Stimulated activated CD4-positive, alpha-beta T cell treated with anti-CD3 and anti-CD28 coated beads, Interleukin-4, amount 100 ng/mL, for 4 hours (primary cell): ENCODE data around the gene SEC23A.
"Not testable (repeated sequence)": the region's sequence is repeated elsewhere in the genome, so short reads cannot be mapped to it uniquely, and the experiment has no call there.

Experiments
- DNase-seq, 2 experiments: peaks; one replicate each; pipeline ENCODE4 v3.0.0-alpha.2; 2020

The SEC23A gene

GRCh38 chr14:39102969-39103957, at the start of gene SEC23A:
SEC23A (minus strand) TSS chr14:39103235; CDS start chr14:39096118, 7,117 bp downstream.
- DNase-seq: peak; percentile 74 to 81

- no peak for DNase-seq
Observed at GRCh38 chr14:39145266-39145966, 42.4 kb upstream of the SEC23A start.

GRCh38 chr14:39143226-39143625, 40.2 kb upstream of the SEC23A start:
- DNase-seq: not testable (repeated sequence)

GRCh38 chr14:39141623-39142022, 38.6 kb upstream of the SEC23A start:
- DNase-seq: not testable (repeated sequence)

GRCh38 chr14:39140170-39140569, 37.1 kb upstream of the SEC23A start:
- DNase-seq: no peak

- DNase-seq: no peak
Observed at GRCh38 chr14:39138440-39138839, 35.4 kb upstream of the SEC23A start.

- not testable (repeated sequence) for DNase-seq
Observed at GRCh38 chr14:39137835-39138234, 34.8 kb upstream of the SEC23A start.

GRCh38 chr14:39122330-39123138, 19.5 kb upstream of the SEC23A start:
- DNase-seq: no peak

- DNase-seq: peak; percentile 89 to 94
Observed at GRCh38 chr14:39114073-39114838, 11.2 kb upstream of the SEC23A start, which contains the start of gene GEMIN2. GEMIN2 (plus strand) TSS chr14:39114323; CDS start chr14:39114339, 16 bp downstream.

GRCh38 chr14:39113685-39114072, 10.6 kb upstream of the SEC23A start:
- DNase-seq: no peak

- no peak for DNase-seq
Observed at GRCh38 chr14:39109893-39110715, 7.1 kb upstream of the SEC23A start.

- no peak for DNase-seq
Observed at GRCh38 chr14:39108791-39109190, 5.8 kb upstream of the SEC23A start.

GRCh38 chr14:39107591-39107996, 4.6 kb upstream of the SEC23A start:
- no peak for DNase-seq

- not testable (repeated sequence) for DNase-seq
Observed at GRCh38 chr14:39104078-39104801, 1.2 kb upstream of the SEC23A start.

GRCh38 chr14:39102265-39102968, 618 bp downstream of the SEC23A start:
- no peak for DNase-seq

GRCh38 chr14:39099748-39100147, 3.3 kb downstream of the SEC23A start:
- DNase-seq: no peak

GRCh38 chr14:39099215-39099614, 3.8 kb downstream of the SEC23A start:
- DNase-seq: not testable (repeated sequence)

- peak in 1 of 2 experiments; percentile 26 for DNase-seq
Observed at GRCh38 chr14:39097159-39097558, 5.9 kb downstream of the SEC23A start.

GRCh38 chr14:39094515-39094914, 8.5 kb downstream of the SEC23A start:
- DNase-seq: no peak

GRCh38 chr14:39091716-39092115, 11.3 kb downstream of the SEC23A start:
- no peak for DNase-seq
